ENCODE data around the gene PLA2G5. TPM values are rescaled to one million over a fixed set of nuclear protein-coding genes. Genes with fewer than 3 reads are reported as not detected.

Gene PLA2G5
- total and polyA plus RNA-seq, 2 of the 8 experiments (the other 6 are each of a cell fraction or from before 2014, with no cell fraction given) = 0.05 TPM; not detected in 1

DNA sequence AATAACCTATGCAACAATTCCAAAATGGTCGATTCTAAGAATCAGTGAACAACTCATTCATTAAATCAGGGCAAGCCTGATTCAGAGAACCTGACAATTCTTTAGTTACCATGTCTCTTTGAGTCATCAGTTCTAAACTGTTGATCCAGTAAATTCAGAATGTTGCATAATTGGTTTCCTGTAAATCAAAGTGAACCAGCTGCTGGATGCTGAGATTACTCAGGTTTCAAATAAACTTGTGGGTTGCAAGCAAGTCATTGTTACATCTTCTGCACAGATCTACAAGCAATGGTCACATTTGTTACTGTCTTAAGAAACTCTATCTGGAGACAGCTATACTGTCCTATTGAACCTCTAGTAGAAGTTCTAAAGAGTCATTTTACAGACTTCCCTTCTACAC lies 32.9 kb downstream of the PLA2G5 start (continued):
- no peak for TF ChIP-seq EP300 (IDR thresholded peaks at IDR 0.05; ENCODE audit: borderline replicate concordance in 1 of 2, low read depth in 2 of 2, low read length in 2 of 2)
